ENCODE measurements around the gene APBB2.

The APBB2 gene

GRCh38 chr4:40846532-40846931, 367.8 kb downstream of the APBB2 start:
- no peak for TF ChIP-seq CTCF (IDR thresholded peaks at IDR 0.05; ENCODE audit: borderline replicate concordance, control extremely low read depth, extremely low read depth, insufficient read depth, missing control alignments)
- no peak for DNase-seq (ENCODE audit: low spot score)
- in situ Hi-C loops (cut with MboI; ENCODE audit: low sequenced_read_pairs, unreplicated experiment) = loop anchor here (10.0 kb wide), 1 partner anchor 112 kb away; no protein-coding TSS in a partner anchor

GRCh38 chr4:40845154-40845835, 369.0 kb downstream of the APBB2 start:
- DNase-seq (ENCODE audit: low spot score) = no peak
- in situ Hi-C loops (cut with MboI; ENCODE audit: low sequenced_read_pairs, unreplicated experiment) = loop anchor here (10.0 kb wide), 1 partner anchor 110 kb away; no protein-coding TSS in a partner anchor
- no peak for TF ChIP-seq CTCF (IDR thresholded peaks at IDR 0.05; ENCODE audit: borderline replicate concordance, control extremely low read depth, extremely low read depth, insufficient read depth, missing control alignments)

- DNase-seq (ENCODE audit: low spot score) = no peak
- TF ChIP-seq CTCF (IDR thresholded peaks at IDR 0.05; ENCODE audit: borderline replicate concordance, control extremely low read depth, extremely low read depth, insufficient read depth, missing control alignments) = no peak
- in situ Hi-C loops (cut with MboI; ENCODE audit: low sequenced_read_pairs, unreplicated experiment) = loop anchor here (10.0 kb wide), 1 partner anchor 109 kb away; no protein-coding TSS in a partner anchor
Observed at GRCh38 chr4:40844261-40844660, 370.1 kb downstream of the APBB2 start.

GRCh38 chr4:40843696-40844095, 370.6 kb downstream of the APBB2 start:
- in situ Hi-C loops (cut with MboI; ENCODE audit: low sequenced_read_pairs, unreplicated experiment) = loop anchor here (10.0 kb wide), 1 partner anchor 109 kb away; no protein-coding TSS in a partner anchor
- peak; percentile 65 for TF ChIP-seq CTCF (IDR thresholded peaks at IDR 0.05; ENCODE audit: borderline replicate concordance, control extremely low read depth, extremely low read depth, insufficient read depth, missing control alignments)
- DNase-seq (ENCODE audit: low spot score) = peak; percentile 54

- no peak for DNase-seq (ENCODE audit: low spot score)
- in situ Hi-C loops (cut with MboI; ENCODE audit: low sequenced_read_pairs, unreplicated experiment) = loop anchor here (10.0 kb wide), 1 partner anchor 108 kb away; no protein-coding TSS in a partner anchor
- no peak for TF ChIP-seq CTCF (IDR thresholded peaks at IDR 0.05; ENCODE audit: borderline replicate concordance, control extremely low read depth, extremely low read depth, insufficient read depth, missing control alignments)
Observed at GRCh38 chr4:40842725-40843423, 371.5 kb downstream of the APBB2 start.

GRCh38 chr4:40842318-40842717, 372.0 kb downstream of the APBB2 start:
- no peak for DNase-seq (ENCODE audit: low spot score)
- no peak for TF ChIP-seq CTCF (IDR thresholded peaks at IDR 0.05; ENCODE audit: borderline replicate concordance, control extremely low read depth, extremely low read depth, insufficient read depth, missing control alignments)
- in situ Hi-C loops (cut with MboI; ENCODE audit: low sequenced_read_pairs, unreplicated experiment) = loop anchor here (10.0 kb wide), 1 partner anchor 108 kb away; no protein-coding TSS in a partner anchor

All from GM13976 (cell line).